Muscle of leg (tissue), 11 donors: ENCODE results near the gene ADGRD2. TPM values are rescaled to one million over a fixed set of nuclear protein-coding genes. Genes with fewer than 3 reads are reported as not detected.

Experiments used
- DNase-seq: peaks from one replicate; pipeline ENCODE4 v3.0.0; 2013
- H3K27ac ChIP-seq: one replicate; pipeline ENCODE4 v1.5.1; 2013; ENCODE audit warnings: mild to moderate bottlenecking, low read length, control low read depth
- H3K27me3 ChIP-seq: one replicate; pipeline ENCODE4 v1.6.1; 2013; ENCODE audit warnings: low read length; ENCODE audit not compliant: control insufficient read depth, insufficient read depth
- H3K36me3 ChIP-seq: one replicate; pipeline ENCODE4 v1.6.1; 2013; ENCODE audit warnings: low read length; ENCODE audit not compliant: control insufficient read depth, insufficient read depth
- H3K4me1 ChIP-seq: one replicate; pipeline ENCODE4 v1.6.1; 2013; ENCODE audit warnings: low read length; ENCODE audit not compliant: control insufficient read depth, insufficient read depth
- H3K4me3 ChIP-seq: one replicate; pipeline ENCODE4 v1.5.1; 2013; ENCODE audit warnings: low read length, control low read depth
- H3K9me3 ChIP-seq: replicated peaks from 2 replicates; pipeline ENCODE4 v1.6.1; 2013; ENCODE audit warnings: low read depth, low read length; ENCODE audit not compliant: control insufficient read depth
- WGBS: methylation state at CpG from one replicate; pipeline ENCODE4 v1.1.5; 2013; ENCODE audit warnings: missing lambda C conversion rate; ENCODE audit not compliant: insufficient coverage; 5-methylcytosine and 5-hydroxymethylcytosine counted together
- polyA plus RNA-seq, 8 donors: library from polyadenylated mRNA; unstranded; fragments of 120-200 nt; gene quantifications; one replicate each; pipeline versions ENCODE4 v1.2.1 to v1.2.3, GENCODE V29; 2013; ENCODE audit warnings: inconsistent platforms in 1 of 8, low replicate concordance in 1 of 8; ENCODE audit not compliant: insufficient read length in 8 of 8, insufficient read depth in 1 of 8
- total RNA-seq: library from RNA; stranded (reverse); fragments of 120-200 nt; gene quantifications from one replicate; pipeline ENCODE4 v1.2.4, GENCODE V29; 2013

ADGRD2 gene
- total and polyA plus RNA-seq, 9 donors = 0.06 to 0.25 (median 0.11) TPM; not detected in 5

- Histone ChIP-seq H3K9me3 (no peaks in the 10 kb centered on the region), H3K4me3 (no peak overlapping the region), H3K36me3 (no peaks in the 10 kb centered on the region), H3K27ac (no peak overlapping the region), H3K4me1 (peaks cover 8% of the 10 kb centered on the region), H3K27me3 (peaks cover 16% of the 10 kb centered on the region)
- no peak for DNase-seq
- WGBS = 74% methylated on average over 6 of the region's 9 CpGs
Measured at GRCh38 chr9:124510650-124511425, 60.6 kb downstream of the ADGRD2 start.

DNA sequence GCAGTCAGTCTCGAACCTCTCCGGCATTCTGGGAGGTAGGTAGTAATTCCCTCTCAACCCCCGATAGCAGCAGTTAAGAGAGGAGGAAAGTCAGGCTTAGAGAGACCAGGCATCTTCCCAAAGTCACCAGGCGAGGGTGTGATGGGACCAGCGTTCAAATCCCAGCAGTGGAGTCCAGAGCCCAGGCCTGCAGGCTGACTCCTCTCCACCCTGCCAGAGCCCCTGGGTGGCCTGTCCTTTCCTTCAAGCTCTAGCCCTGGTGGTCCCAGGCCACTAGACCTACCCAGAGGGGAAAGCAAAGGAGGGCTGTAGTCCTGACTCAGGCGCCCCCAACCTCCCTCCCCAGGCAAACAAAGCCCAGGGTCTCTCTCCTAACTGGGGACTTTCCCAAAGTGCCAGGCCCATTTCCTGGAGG lies 61.2 kb downstream of the ADGRD2 start:
- DNase-seq = no peak
- Histone ChIP-seq H3K27ac (no peak overlapping the region), H3K9me3 (no peaks in the 10 kb centered on the region), H3K4me3 (no peak overlapping the region), H3K36me3 (no peaks in the 10 kb centered on the region), H3K4me1 (peaks cover 8% of the 10 kb centered on the region), H3K27me3 (peaks cover 10% of the 10 kb centered on the region)
- 30% methylated on average over 2 of the region's 6 CpGs for WGBS

GRCh38 chr9:124511891-124512805 lies 61.9 kb downstream of the ADGRD2 start:
- 44% methylated on average over 22 of the region's 23 CpGs for WGBS
- no peak overlapping the region for H3K27ac ChIP-seq
- peaks cover 4% of the 10 kb centered on the region for H3K27me3 ChIP-seq
- H3K9me3 ChIP-seq = no peaks in the 10 kb centered on the region
- no peak for DNase-seq
- no peaks in the 10 kb centered on the region for H3K36me3 ChIP-seq
- no peak overlapping the region for H3K4me3 ChIP-seq
- H3K4me1 ChIP-seq = peaks cover 8% of the 10 kb centered on the region

DNA sequence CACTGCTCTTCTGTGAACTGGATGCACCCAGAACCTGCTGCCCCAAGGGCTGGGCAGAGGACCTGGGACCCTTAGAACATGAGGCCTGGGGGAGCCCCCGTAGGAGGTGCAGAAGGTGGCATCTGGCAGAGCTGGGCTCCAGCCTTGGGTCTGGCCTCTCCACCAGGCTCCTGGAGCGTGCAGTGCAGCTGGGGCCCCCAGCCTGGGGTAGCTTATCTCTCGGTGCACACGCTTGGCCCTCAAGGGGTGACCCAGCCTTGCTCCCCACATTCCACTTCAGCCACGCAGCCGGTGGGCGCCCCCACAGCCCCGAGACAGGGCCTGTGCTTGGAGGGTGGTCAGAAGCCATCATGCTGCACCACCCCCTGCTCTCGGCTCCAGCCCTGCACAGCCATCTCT lies 62.6 kb downstream of the ADGRD2 start:
- Histone ChIP-seq H3K27ac (no peak overlapping the region), H3K36me3 (no peaks in the 10 kb centered on the region), H3K27me3 (peaks cover 4% of the 10 kb centered on the region), H3K4me1 (peaks cover 8% of the 10 kb centered on the region), H3K4me3 (no peak overlapping the region), H3K9me3 (no peaks in the 10 kb centered on the region)
- no peak for DNase-seq
- WGBS = 68% methylated on average over 9 of the region's 9 CpGs

DNA sequence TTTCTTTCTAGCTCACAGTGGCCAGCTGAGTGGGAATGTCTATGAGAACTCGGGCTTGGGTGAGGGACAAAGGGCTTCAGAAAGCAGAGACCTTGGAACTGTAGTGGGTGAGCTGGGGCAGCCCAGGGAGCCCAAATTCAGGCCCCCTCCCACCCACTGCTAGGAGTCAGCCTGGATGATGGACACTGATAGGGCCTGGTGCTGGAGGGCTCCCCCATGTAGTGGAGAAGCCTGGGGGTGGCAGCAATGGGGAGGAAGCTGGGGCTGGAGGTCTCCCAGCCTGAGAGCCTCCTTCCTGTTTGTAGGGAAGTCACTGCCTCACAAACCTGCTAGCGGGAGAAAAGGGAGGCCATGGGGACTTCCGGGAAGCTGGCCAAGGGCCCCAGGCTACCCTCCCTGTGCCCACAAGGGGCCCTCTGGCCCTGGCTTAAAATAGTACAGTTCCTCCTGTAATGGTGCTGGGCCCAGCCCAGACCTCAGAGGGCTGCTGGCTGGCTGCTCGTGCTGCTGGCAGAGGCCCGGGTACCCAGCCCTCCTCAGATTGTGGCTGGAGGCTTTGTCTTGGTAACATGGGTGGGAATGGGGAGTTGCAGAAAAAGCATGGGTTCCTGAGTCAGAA lies 63.2 kb downstream of the ADGRD2 start:
- Histone ChIP-seq H3K4me1 (peaks cover 8% of the 10 kb centered on the region), H3K27ac (no peak overlapping the region), H3K4me3 (no peak overlapping the region), H3K36me3 (no peaks in the 10 kb centered on the region), H3K27me3 (peaks cover 4% of the 10 kb centered on the region), H3K9me3 (no peaks in the 10 kb centered on the region)
- no peak for DNase-seq
- WGBS = 43% methylated on average over 4 of the region's 5 CpGs

DNA sequence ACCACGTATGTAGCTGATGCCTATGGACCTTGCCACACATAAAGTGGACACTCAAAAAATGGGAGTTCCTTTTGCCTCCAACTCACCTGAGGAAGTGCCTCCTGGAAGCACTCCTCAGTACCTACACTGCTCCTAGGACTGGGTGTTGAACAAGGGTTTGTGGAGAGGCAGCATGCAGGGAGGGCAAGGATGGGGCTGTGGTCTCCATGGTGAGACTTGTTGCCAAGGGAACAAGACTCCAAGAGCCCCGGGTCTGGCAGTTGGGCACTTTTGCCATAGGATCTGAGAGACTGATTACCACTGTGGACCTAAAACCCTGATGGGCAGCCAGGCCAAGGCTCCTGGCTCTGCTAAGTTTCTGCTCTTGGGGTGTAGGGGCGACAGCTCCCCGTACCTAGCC lies 63.9 kb downstream of the ADGRD2 start:
- 75% methylated on average over 4 of the region's 4 CpGs for WGBS
- no peak overlapping the region for H3K27ac ChIP-seq

GRCh38 chr9:124514874-124515273 lies 64.6 kb downstream of the ADGRD2 start:
- H3K27me3 ChIP-seq = peaks cover 4% of the 10 kb centered on the region
- WGBS = 65% methylated on average over 2 of the region's 5 CpGs
- H3K4me3 ChIP-seq = no peak overlapping the region
- H3K4me1 ChIP-seq = peaks cover 8% of the 10 kb centered on the region
- no peak overlapping the region for H3K27ac ChIP-seq
- no peaks in the 10 kb centered on the region for H3K36me3 ChIP-seq
- DNase-seq = no peak
- H3K9me3 ChIP-seq = no peaks in the 10 kb centered on the region

More for the DNA sequence above, 63.9 kb downstream of the ADGRD2 start:
- Histone ChIP-seq H3K36me3 (no peaks in the 10 kb centered on the region), H3K4me3 (no peak overlapping the region), H3K9me3 (no peaks in the 10 kb centered on the region), H3K27me3 (peaks cover 4% of the 10 kb centered on the region), H3K4me1 (peaks cover 8% of the 10 kb centered on the region)
- DNase-seq = no peak

DNA sequence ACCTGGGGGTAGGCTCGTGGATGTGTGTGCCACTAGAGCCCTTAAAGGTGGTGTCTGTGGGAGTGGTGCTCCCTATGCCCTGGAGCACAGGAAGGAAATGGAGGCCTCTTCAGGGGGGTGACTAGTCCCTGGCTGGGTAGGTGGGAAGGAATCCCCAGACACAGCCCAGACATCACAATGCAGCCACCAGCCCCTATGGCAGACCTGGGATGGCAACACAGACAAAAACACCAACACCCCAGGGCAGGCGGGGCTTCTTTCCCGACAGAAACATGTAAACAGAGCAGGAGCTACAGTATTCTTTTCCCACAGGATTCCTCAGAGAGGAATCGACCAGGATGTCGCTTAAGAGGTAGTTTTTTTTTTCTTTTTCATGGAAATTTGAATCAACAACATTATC lies 67.3 kb downstream of the ADGRD2 start:
- H3K36me3 ChIP-seq = no peaks in the 10 kb centered on the region
- H3K27me3 ChIP-seq = peaks cover 2% of the 10 kb centered on the region
- 43% methylated on average over 1 of the region's 5 CpGs for WGBS
- no peak for DNase-seq
- no peak overlapping the region for H3K27ac ChIP-seq
- H3K4me3 ChIP-seq = no peak overlapping the region
- no peaks in the 10 kb centered on the region for H3K9me3 ChIP-seq
- peaks cover 8% of the 10 kb centered on the region for H3K4me1 ChIP-seq

DNA sequence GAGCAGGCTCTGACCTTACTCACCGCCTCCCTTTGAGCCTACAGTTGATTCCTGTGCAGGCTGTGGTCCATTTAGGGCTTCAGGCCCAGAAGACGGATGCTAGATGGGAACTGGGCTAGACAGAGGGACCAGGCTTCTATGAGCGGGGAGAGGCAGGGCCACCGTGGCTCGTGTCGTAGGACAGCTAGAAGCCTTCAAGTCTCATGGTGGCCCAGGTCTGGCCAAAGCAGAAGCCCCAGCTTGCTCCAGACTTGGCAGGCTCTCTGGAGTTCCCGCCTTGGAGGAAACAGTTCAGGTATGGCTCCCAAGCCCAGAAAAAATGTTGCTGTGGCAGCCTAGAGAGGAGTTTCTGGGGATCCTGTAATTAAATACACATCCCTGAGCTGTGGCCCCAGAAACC lies 67.9 kb downstream of the ADGRD2 start:
- Histone ChIP-seq H3K4me1 (peaks cover 8% of the 10 kb centered on the region), H3K4me3 (no peak overlapping the region), H3K27me3 (peaks cover 2% of the 10 kb centered on the region), H3K9me3 (no peaks in the 10 kb centered on the region), H3K27ac (no peak overlapping the region), H3K36me3 (no peaks in the 10 kb centered on the region)
- WGBS = 88% methylated on average over 6 of the region's 7 CpGs
- DNase-seq = no peak

GRCh38 chr9:124520206-124520596 lies 70.0 kb downstream of the ADGRD2 start:
- no peaks in the 10 kb centered on the region for H3K4me1 ChIP-seq
- no peak for DNase-seq
- H3K27ac ChIP-seq = no peak overlapping the region
- 87% methylated on average over 5 of the region's 7 CpGs for WGBS
- H3K36me3 ChIP-seq = no peaks in the 10 kb centered on the region
- no peak overlapping the region for H3K4me3 ChIP-seq
- H3K27me3 ChIP-seq = no peaks in the 10 kb centered on the region
- no peaks in the 10 kb centered on the region for H3K9me3 ChIP-seq
